ENCODE measurements around the gene IFT81.

Gene IFT81

DNA sequence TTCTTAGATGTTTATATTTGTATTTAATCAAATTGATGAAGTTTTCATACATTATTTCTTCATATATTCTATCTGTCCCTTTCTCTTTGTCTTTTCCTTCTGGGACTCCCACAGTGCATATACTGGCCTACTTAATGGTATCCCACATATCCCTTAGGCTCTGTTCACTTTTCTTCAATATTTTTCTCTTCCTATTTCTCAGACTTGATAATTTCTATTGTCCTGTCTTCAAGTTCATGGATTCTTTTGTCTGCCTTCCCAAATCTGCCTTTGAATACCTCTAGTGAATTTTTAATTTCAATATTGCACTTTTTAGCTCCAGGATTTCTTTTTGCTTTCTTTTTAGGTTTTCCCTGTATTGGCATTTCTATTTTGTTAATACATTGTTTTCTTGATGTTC lies 33.4 kb downstream of the IFT81 start:
- DNase-seq (ENCODE audit: low read depth in 4 of 4, low spot score in 1 of 4) = no peak

DNA sequence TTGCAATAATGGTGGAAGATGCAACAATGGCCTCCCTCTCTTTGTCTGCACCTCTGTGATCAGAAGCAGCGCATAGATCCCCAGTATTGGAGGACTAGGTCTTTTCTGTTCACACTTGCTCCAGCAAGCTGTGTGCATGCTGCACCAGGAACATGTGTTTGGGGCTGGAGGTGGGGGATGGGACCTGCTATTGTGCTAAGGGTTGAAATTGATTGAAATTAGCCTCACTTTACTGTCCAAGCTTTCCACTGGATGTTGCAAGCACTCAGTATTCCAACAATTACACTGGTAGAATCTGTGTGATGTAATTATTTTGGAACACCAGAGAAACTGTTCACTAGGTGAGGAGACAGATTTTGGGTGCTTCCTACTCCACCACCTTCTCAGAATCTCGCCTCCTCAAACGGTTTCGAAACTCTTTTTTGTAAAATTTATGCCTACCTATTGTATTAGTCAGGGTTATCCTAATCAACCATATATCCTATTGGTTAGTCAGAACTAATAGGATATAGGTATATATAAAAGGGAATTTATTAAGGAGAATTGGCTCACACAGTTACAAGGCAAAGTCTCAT lies 35.6 kb downstream of the IFT81 start:
- DNase-seq (ENCODE audit: low read depth in 4 of 4, low spot score in 1 of 4) = no peak

DNA sequence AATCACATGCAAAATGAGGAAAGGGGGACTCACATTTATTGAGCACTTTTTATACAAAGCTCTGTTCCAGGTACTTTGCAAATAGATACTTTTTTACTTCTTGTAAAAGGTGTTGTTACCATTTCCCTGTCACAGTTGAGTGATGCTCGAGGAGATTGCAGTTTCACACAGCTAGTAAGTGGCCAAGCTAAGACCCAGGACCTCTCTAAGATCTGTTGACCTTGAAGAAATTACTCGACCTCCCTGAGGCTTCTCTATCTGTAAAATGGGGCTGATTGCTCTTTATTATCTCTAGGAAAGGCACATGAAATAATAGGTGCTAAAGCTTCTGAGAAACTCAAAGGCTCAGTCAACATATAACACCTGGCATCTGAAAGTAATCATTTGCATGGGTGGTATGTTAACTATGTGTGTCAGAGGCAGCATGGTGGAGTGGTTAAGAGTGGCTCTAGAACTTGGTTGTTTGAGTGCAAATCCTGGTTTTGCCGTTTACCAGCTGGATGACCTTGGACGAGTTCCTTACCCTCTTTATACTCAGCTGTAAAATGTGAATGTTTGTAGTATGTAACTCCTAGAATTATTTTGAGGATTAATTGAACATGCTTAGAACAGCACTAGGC lies 41.5 kb downstream of the IFT81 start:
- no peak for DNase-seq (ENCODE audit: low read depth in 4 of 4, low spot score in 1 of 4)

GRCh38 chr12:110168732-110169455 lies 44.7 kb downstream of the IFT81 start:
- no peak for DNase-seq (ENCODE audit: low read depth in 4 of 4, low spot score in 1 of 4)

GRCh38 chr12:110170535-110171185 lies 46.5 kb downstream of the IFT81 start:
- DNase-seq (ENCODE audit: low read depth in 4 of 4, low spot score in 1 of 4) = no peak

GRCh38 chr12:110171186-110171538 lies 47.0 kb downstream of the IFT81 start:
- no peak for DNase-seq (ENCODE audit: low read depth in 4 of 4, low spot score in 1 of 4)

DNA sequence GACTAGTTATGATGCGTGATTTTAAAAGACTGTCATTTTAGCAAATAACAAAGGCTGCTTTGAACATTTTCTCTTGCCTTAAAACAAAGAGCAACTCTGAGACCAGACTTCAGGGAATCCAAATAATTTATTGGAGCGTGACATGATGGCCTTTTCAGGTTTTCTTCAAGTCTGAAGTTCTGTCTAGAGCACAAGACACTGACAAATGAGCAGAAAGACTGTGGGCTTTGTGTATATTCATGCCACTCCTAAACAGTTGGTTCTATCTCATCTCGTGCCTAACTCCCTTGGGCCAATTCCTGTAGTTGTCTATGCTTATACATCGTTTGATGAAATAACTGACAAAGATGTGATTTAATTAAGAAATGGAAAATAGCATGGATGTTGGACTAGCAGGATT lies 47.5 kb downstream of the IFT81 start:
- DNase-seq (ENCODE audit: low read depth in 4 of 4, low spot score in 1 of 4) = no peak

DNA sequence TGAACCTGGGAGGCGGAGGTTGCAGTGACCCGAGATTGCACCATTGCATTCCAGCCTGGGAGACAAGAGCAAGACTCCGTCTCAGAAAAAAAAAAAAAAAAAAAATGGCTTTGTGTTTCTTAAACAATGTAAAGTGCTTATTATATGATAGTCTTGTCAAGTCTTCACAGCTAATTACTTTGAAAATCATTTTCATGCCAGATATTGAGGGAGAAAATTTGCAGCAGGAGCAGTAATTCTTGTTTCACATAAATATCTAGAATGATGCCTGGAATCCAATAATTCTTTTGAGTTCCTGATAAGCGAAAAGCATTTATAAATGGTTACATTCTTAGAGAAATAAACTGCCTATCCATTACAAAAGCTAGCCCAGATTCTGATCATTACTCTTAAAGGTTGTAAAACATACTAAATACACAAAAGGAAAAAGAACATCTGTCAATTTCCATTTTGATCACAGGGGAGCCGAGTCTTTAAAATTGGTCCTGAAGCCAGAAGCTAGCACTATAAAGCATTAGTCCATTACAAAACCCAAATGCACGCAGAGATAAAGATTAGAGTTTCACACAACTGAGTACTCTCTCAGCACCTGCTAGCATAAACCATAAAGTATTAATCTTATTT lies 50.3 kb downstream of the IFT81 start:
- DNase-seq (ENCODE audit: low read depth in 4 of 4, low spot score in 1 of 4) = no peak

GRCh38 chr12:110175201-110175600 lies 51.0 kb downstream of the IFT81 start:
- DNase-seq (ENCODE audit: low read depth in 4 of 4, low spot score in 1 of 4) = no peak

GRCh38 chr12:110176745-110177144 lies 52.6 kb downstream of the IFT81 start:
- no peak for DNase-seq (ENCODE audit: low read depth in 4 of 4, low spot score in 1 of 4)

- DNase-seq (ENCODE audit: low read depth in 4 of 4, low spot score in 1 of 4) = no peak
These were observed 55.1 kb downstream of the IFT81 start for GRCh38 chr12:110179291-110179690.

- no peak for DNase-seq (ENCODE audit: low read depth in 4 of 4, low spot score in 1 of 4)
These were observed 56.4 kb downstream of the IFT81 start for GRCh38 chr12:110180591-110181005.

DNA sequence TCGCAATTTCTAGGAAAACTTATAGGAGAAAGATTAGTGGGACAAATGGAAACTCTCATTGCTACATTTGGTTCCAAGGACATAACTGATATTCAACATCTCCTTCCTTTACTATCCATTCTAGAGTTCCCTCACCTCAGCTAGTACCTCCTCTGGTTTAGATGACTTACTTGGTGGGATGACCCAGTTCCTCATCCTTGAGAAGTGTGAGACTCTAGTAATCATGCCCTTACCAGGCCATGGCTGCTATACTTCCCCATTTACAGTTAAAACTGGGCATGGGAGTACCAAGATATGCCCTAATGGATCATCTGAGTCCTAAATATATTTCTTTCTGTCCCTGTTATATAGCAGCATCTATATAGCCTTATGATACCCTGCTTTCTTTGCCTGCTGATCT lies 58.1 kb downstream of the IFT81 start:
- DNase-seq (ENCODE audit: low read depth in 4 of 4, low spot score in 1 of 4) = no peak

- DNase-seq (ENCODE audit: low read depth in 4 of 4, low spot score in 1 of 4) = no peak
These were observed 59.2 kb downstream of the IFT81 start for GRCh38 chr12:110183386-110183785.

GRCh38 chr12:110185626-110186025 lies 61.5 kb downstream of the IFT81 start:
- no peak for DNase-seq (ENCODE audit: low read depth in 4 of 4, low spot score in 1 of 4)

GRCh38 chr12:110186059-110186458 lies 61.9 kb downstream of the IFT81 start:
- no peak for DNase-seq (ENCODE audit: low read depth in 4 of 4, low spot score in 1 of 4)

DNA sequence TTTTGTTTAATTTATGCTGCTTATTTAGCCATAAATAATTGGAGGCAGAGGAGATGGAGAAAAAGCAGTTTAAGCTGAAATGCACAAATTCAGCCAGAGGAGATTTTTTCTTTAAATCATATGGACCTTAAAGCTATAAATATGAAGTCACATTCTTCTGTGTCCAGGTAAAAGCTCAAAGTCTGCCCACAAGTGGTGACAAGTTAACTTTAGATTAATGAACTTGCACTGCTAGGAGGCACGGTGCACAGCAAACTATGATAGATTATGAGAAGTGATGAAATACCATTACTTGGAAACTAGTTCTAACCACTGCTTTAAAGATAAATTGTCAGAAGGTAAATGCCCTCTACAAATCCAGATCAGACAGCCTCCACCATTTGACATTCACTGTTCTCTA lies 69.0 kb downstream of the IFT81 start:
- no peak for DNase-seq (ENCODE audit: low read depth in 4 of 4, low spot score in 1 of 4)

DNA sequence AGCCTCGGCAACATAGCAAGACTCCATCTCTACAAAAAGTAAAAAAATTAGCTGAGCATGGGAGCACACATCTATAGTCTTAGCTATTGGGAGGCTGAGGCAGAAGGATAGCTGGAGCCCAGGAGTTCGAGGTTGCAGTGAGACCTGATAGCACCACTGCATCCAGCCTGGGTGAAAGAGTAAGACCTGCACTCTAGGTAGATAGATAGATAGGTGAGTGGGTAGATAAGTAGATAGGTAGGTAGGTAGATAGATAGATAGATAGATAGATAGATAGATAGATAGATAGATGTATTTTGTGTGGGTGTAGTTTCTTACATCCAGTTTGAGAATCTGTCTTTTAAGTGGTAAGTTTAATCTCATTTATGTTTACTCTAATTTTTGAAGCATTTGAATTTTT lies 72.8 kb downstream of the IFT81 start:
- DNase-seq (ENCODE audit: low read depth in 4 of 4, low spot score in 1 of 4) = no peak

GRCh38 chr12:110198386-110198785 lies 74.2 kb downstream of the IFT81 start:
- DNase-seq (ENCODE audit: low read depth in 4 of 4, low spot score in 1 of 4) = no peak

DNA sequence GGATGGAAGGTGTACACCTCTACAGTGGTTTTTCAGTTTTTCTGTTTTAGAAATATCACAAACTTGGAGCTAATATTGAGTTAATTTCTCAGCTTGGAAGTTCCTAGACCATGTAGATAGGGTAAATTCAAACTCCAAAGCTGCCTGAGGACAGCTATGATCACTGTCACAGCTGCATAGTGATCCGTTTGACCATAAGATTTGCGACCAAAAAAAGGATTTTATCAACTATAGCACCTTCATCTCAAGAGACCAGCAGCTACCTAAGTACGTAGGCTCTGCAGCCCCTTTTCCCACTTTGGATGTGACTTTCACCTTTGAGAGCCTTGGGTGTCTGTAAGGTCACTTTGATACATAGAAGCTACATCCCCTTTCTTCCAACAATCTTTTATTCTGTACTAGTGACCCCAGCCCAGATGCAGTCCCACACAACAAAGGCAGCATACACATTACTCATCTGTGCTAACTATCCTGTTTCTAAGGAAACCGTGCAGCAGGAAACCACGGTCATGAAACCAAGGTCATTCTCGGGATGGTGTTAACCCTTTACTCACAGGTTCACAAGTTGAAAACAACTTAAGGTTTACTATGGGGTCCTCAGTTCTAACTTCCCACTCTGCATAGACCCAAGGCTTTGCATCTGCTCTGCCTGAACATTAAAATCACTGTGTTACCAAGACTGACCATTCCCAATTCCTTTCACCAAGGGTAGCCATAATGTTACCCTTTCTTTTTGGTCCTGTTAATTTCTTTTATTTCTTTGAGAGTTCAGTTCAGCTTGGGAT lies 75.4 kb downstream of the IFT81 start:
- no peak for DNase-seq (ENCODE audit: low read depth in 4 of 4, low spot score in 1 of 4)

- DNase-seq (ENCODE audit: low read depth in 4 of 4, low spot score in 1 of 4) = no peak
These were observed 75.9 kb downstream of the IFT81 start for GRCh38 chr12:110200124-110200417.
